Bone marrow (tissue), 2 donors: Measurements from ENCODE around the gene ANKLE2.

ENCODE experiments used
- DNase-seq, 2 donors: peaks; one replicate each; lab custom pipeline; 2025; lab: John Stamatoyannopoulos, UW

Gene ANKLE2

GRCh38 chr12:132687211-132688164 is 74.1 kb downstream of the ANKLE2 start, which contains the start of the genes POLE and PXMP2:
Gene POLE (minus strand): TSS chr12:132687342. CDS start chr12:132687315, 27 bp downstream.
Gene PXMP2 (plus strand): TSS chr12:132687587. CDS start chr12:132687671, 84 bp downstream.
- peak; percentile 85 to 86 for DNase-seq

- DNase-seq: no peak
Measured at GRCh38 chr12:132686825-132687210, 74.8 kb downstream of the ANKLE2 start.

GRCh38 chr12:132685400-132685799 is 76.2 kb downstream of the ANKLE2 start:
- DNase-seq: no peak

GRCh38 chr12:132677492-132677891 is 84.1 kb downstream of the ANKLE2 start:
- no peak for DNase-seq

- DNase-seq: no peak
Measured at GRCh38 chr12:132675757-132676432, 85.7 kb downstream of the ANKLE2 start.
